ENCODE data around the gene CUL3. TPM values are rescaled to one million over a fixed set of nuclear protein-coding genes. Genes with fewer than 3 reads are reported as not detected.

Gene CUL3
- total RNA-seq, 1 donor from 2014 or later: 83.6 TPM

DNA sequence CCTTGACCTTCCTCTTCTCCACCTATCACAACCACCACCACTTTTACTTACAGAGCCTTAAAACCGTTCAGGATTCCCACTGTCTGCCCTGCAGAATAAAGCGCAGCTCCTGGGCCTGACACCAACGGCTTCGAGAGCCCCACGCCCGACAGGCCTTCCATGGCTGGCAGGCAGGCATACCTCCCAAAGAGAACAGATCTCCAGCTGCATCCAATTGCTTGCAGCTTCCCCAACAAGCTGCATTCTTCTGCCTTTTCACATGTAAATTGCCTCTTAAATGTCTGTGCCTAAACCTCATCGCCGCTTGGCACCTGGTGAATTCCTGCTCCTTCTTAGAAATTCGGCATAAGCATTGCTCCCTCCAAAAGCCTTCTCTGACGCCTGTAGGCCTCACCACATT, 151.7 kb downstream of the CUL3 start:
- DNase-seq (ENCODE audit: extremely low spot score, unreplicated experiment): no peak
- H3K9me3 Mint-ChIP-seq (ENCODE audit: unreplicated experiment): peaks cover 3% of the 10 kb centered on the region
- H3K36me3 Mint-ChIP-seq (ENCODE audit: unreplicated experiment): no peaks in the 10 kb centered on the region
- TF ChIP-seq, protein P1, sequence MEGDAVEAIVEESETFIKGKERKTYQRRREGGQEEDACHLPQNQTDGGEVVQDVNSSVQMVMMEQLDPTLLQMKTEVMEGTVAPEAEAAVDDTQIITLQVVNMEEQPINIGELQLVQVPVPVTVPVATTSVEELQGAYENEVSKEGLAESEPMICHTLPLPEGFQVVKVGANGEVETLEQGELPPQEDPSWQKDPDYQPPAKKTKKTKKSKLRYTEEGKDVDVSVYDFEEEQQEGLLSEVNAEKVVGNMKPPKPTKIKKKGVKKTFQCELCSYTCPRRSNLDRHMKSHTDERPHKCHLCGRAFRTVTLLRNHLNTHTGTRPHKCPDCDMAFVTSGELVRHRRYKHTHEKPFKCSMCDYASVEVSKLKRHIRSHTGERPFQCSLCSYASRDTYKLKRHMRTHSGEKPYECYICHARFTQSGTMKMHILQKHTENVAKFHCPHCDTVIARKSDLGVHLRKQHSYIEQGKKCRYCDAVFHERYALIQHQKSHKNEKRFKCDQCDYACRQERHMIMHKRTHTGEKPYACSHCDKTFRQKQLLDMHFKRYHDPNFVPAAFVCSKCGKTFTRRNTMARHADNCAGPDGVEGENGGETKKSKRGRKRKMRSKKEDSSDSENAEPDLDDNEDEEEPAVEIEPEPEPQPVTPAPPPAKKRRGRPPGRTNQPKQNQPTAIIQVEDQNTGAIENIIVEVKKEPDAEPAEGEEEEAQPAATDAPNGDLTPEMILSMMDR (IDR thresholded peaks at IDR 0.05): no peak
- H3K27ac Mint-ChIP-seq (ENCODE audit: unreplicated experiment): no peak overlapping the region
- no peak overlapping the region for H3K4me3 Mint-ChIP-seq (ENCODE audit: unreplicated experiment)
- no peaks in the 10 kb centered on the region for H3K4me1 Mint-ChIP-seq (ENCODE audit: unreplicated experiment)
- no peaks in the 10 kb centered on the region for H3K27me3 Mint-ChIP-seq (ENCODE audit: unreplicated experiment)

DNA sequence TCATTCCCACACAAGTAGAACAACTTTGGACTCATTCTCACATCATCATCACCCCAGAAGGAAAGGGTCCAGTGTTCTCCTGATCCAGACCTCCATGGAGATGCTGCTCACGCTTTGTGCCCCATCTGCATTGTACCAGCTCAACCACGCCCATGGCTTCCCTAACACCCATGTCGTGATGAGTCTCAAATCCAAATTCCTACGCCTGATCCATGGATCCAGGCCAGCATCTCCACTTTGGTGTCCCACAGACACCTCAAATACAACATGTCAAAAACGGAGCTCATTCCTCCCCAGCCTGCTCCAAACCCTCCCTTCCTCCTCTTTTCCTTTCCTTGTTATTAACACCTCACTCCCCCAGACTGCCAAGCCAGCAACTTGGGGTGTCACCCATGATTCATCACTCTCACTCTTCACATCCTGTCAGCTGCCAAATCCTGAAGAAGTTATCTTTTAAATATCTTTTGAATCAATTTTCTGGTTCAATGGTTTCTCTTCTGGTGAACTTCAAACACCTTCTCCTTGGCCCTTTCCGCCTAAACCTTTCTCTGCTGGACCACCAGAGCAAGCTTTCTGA, 153.1 kb downstream of the CUL3 start:
- H3K27me3 Mint-ChIP-seq (ENCODE audit: unreplicated experiment): no peaks in the 10 kb centered on the region
- TF ChIP-seq, protein P1 (IDR thresholded peaks at IDR 0.05): no peak
- H3K4me1 Mint-ChIP-seq (ENCODE audit: unreplicated experiment): no peaks in the 10 kb centered on the region
- H3K9me3 Mint-ChIP-seq (ENCODE audit: unreplicated experiment): no peaks in the 10 kb centered on the region
- H3K36me3 Mint-ChIP-seq (ENCODE audit: unreplicated experiment): no peaks in the 10 kb centered on the region
- H3K4me3 Mint-ChIP-seq (ENCODE audit: unreplicated experiment): no peak overlapping the region
- H3K27ac Mint-ChIP-seq (ENCODE audit: unreplicated experiment): no peak overlapping the region
- no peak for DNase-seq (ENCODE audit: extremely low spot score, unreplicated experiment)

- Mint-ChIP-seq H3K36me3 (ENCODE audit: unreplicated experiment) (no peaks in the 10 kb centered on the region), H3K27me3 (ENCODE audit: unreplicated experiment) (peaks cover 2% of the 10 kb centered on the region), H3K4me3 (ENCODE audit: unreplicated experiment) (no peak overlapping the region), H3K27ac (ENCODE audit: unreplicated experiment) (no peak overlapping the region), H3K4me1 (ENCODE audit: unreplicated experiment) (no peaks in the 10 kb centered on the region), H3K9me3 (ENCODE audit: unreplicated experiment) (no peaks in the 10 kb centered on the region)
- TF ChIP-seq, protein P1 (IDR thresholded peaks at IDR 0.05): no peak
- no peak for DNase-seq (ENCODE audit: extremely low spot score, unreplicated experiment)
These were observed 155.7 kb downstream of the CUL3 start for GRCh38 chr2:224429441-224429810.

- H3K9me3 Mint-ChIP-seq (ENCODE audit: unreplicated experiment): no peaks in the 10 kb centered on the region
- H3K4me3 Mint-ChIP-seq (ENCODE audit: unreplicated experiment): no peak overlapping the region
- H3K36me3 Mint-ChIP-seq (ENCODE audit: unreplicated experiment): no peaks in the 10 kb centered on the region
- H3K27ac Mint-ChIP-seq (ENCODE audit: unreplicated experiment): no peak overlapping the region
- H3K27me3 Mint-ChIP-seq (ENCODE audit: unreplicated experiment): peaks cover 2% of the 10 kb centered on the region
- no peaks in the 10 kb centered on the region for H3K4me1 Mint-ChIP-seq (ENCODE audit: unreplicated experiment)
- DNase-seq (ENCODE audit: extremely low spot score, unreplicated experiment): no peak
- TF ChIP-seq, protein P1 (IDR thresholded peaks at IDR 0.05): no peak
These were observed 156.2 kb downstream of the CUL3 start for GRCh38 chr2:224428787-224429440.

GRCh38 chr2:224427471-224427870, 157.7 kb downstream of the CUL3 start:
- TF ChIP-seq, protein P1 (IDR thresholded peaks at IDR 0.05): no peak
- no peak overlapping the region for H3K4me3 Mint-ChIP-seq (ENCODE audit: unreplicated experiment)
- DNase-seq (ENCODE audit: extremely low spot score, unreplicated experiment): no peak
- H3K27ac Mint-ChIP-seq (ENCODE audit: unreplicated experiment): no peak overlapping the region
- no peaks in the 10 kb centered on the region for H3K9me3 Mint-ChIP-seq (ENCODE audit: unreplicated experiment)
- H3K36me3 Mint-ChIP-seq (ENCODE audit: unreplicated experiment): no peaks in the 10 kb centered on the region
- H3K4me1 Mint-ChIP-seq (ENCODE audit: unreplicated experiment): no peaks in the 10 kb centered on the region
- peaks cover 2% of the 10 kb centered on the region for H3K27me3 Mint-ChIP-seq (ENCODE audit: unreplicated experiment)

Data from osteocyte (in vitro differentiated cells).